Activated T-cell treated with anti-CD3 and anti-CD28 coated beads for 1 hour (primary cell): ENCODE data around the gene RGMB.

ENCODE experiments used
- DNase-seq: peaks from one replicate; pipeline ENCODE4 v3.0.0-alpha.2; 2020; ENCODE audit warnings: low read depth

Gene RGMB

DNA sequence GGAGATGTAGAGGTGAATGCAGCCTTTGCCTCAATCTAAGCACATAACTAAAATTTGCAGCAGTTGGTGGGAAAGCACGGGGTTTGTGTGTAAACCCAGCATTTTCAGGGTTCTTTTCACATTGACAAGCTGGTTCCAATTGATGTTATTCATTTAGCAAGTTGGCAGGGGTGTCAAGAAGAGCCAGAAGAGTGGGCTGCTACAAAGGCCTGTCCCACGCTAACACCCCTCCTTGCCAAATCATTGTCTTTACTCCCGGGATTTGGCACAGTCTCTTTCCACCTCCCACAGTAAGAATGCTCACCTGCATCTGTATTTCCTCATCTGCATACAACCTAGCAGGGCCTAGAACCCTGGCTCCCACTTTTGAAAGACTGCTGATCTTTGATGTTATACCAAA, 11.8 kb downstream of the RGMB start:
- no peak for DNase-seq

DNA sequence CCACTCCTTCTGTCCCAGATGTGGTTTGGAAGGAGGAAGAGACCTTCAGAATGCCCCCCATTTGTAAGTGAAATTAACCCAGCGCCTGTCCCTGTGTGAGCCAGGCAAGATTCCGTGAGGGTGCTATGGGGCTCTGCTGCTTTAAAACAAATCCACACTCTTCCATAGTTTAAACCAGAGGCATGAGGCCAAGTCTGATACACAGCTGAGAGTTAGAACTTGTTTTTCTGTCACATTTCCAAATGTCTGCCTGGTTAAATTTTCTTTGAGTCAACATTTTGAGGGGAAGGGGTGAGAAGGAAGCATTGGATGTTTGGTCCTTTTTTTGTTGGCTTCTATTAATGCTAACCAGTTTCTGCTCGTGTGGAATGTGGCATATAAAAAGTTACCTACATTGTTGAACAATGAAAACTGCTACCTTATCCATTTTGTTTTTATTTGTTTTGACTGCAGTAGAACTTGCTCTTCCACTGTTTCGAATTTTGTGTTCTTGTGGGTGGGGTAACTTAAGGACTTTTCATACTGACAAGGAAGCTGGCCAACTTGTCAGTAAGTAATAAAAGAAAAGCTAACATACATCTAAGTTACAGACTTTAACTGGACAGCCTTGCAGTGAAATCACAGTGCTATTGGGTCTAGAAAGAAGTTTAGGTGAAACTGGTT, 12.9 kb downstream of the RGMB start:
- no peak for DNase-seq

DNA sequence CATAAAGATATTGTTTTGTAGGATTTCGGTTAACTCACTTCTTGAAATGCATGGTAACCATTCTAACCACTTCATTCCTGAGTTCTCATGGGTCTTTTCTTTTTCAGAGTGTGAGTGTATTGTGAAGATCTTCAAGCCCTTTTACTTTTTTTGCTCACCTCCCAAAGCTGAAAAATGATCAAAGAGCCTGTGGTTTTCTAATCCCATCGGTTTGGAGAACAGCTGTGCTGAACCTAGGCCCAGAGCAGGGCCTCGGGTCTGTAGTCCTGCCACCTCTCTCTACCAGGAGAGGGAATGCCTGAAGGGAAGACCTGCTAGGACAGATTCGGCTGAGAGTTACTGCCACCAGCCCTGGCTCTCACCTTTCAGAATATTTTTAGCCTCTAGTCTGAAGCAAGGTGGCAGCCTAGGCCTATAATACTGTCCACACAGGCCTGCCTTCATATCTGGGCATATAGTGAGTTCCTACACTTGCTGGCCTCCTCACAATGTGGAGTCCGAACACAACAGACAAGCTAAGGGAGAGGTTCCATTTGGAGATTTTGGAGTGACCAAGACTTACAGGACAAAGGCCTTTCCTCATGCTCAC, 13.8 kb downstream of the RGMB start:
- no peak for DNase-seq

DNA sequence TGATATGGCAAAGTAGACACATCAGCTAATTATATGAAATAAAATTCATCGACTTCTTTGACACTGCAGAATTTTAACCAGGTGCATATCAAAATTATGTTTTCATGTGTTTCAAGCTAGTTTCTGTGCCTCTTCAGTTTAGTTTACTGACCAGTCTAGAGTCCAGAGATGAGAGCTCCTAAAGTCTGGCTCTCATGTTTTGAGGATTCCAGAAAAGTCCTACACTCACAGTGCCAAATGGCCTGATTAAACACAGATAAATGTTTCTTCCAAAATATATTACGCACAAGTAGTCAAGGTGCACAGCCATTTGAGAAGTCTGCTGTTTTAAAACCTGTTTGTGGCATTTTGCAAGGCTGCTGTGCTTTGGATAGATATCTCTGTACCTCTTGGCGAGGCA, 15.6 kb downstream of the RGMB start:
- no peak for DNase-seq

DNA sequence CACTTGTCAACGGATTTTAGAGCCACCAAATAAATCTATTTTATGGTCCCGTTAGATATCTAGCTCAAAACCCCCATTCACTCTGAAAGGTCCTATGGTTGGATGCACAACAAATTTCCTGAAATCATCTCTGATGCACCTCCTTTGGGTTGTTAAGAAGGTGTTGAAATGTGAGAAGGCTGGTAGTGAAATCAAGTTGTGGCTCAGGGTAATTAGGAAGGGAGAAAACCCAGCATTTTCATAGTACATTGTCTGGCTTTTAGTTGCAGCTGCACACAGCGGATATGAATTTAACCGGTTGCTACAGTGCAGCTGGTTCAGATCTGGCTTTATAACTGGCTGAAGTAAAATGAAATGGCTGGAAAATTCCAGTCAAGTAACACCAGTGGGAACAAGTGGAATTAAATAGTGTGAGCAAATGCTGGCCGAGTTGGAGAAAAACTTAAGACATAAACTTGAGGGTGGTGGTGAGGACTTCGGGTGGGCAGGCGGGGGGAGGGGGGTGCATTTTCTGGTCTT, 17.6 kb downstream of the RGMB start:
- no peak for DNase-seq

DNA sequence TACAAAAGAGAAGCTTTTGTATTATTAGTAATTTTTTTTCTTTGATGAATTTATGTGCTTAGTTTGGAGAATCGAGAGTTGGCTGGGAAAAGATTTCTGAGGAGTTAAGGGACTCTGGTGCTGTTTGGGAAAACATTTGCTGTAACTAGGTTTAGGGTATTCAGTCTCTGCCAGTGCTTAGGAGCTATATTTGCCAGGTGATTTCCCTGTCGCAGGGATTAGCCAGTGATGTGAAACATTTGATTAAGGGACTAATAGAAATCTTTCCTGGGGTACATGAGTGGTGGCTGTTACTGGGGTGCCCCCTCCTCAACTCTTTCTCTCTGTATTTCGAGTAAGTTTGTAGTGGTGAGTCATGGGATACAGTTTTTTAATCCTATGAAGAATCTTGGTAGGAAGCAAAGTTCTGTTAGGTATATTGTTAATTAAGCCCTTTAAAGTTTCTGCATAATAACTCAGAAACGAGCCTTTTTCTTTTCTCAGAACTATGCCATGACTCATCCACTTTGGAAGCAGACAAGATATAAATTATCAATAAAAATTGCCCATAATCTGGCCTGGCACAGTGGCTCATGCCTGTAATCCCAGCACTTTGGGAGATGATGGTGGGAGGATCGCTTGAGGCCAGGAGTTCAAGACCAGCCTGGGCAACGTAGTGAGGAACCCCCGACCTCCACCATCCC, 18.6 kb downstream of the RGMB start:
- DNase-seq: no peak

DNA sequence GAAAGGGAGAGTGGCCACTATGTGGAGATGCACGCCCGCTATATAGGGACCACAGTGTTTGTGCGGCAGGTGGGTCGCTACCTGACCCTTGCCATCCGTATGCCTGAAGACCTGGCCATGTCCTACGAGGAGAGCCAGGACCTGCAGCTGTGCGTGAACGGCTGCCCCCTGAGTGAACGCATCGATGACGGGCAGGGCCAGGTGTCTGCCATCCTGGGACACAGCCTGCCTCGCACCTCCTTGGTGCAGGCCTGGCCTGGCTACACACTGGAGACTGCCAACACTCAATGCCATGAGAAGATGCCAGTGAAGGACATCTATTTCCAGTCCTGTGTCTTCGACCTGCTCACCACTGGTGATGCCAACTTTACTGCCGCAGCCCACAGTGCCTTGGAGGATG, 19.8 kb downstream of the RGMB start:
- no peak for DNase-seq

DNA sequence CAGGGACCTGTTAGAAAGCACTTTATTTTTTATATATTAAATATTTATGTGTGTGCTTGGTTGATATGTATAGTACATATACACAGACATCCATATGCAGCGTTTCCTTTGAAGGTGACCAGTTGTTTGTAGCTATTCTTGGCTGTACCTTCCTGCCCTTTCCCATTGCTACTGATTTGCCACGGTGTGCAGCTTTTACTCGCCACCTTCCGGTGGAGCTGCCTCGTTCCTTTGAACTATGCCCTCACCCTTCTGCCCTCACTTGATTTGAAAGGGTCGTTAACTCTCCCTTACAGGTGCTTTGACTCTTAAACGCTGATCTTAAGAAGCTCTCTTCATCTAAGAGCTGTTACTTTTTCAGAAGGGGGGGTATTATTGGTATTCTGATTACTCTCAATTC, 20.5 kb downstream of the RGMB start:
- no peak for DNase-seq

DNA sequence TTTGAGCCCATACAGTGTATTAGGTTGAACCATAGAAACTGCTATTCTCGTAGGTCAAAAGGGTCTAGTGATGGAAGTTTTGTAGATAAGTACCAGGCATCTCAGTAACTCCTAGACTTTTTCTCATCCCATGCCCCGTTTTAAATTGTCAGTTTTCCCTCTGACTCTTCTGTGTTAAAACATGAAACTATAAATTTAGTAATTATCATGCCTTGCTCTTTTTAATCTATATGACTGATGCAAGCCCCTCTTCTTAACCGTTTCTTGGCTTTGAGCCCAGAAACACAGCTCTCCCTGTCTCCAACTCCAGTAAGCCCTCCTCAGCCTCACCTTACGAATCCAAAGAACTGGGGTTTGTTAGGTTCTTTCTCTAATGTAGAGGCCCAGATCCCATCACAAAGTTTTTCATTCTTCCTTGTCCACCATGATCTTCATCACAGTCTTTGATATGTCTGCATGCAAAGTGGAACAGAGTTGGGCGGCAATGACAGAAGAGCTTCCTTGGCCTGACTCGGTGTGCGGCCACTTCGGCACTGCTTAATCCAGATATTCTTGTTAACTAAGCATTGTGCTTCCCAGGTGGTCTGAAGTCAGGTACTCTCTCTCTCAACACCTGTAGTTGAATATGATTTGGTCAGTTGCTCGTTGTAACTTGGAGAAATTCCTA, 21.1 kb downstream of the RGMB start:
- no peak for DNase-seq

DNA sequence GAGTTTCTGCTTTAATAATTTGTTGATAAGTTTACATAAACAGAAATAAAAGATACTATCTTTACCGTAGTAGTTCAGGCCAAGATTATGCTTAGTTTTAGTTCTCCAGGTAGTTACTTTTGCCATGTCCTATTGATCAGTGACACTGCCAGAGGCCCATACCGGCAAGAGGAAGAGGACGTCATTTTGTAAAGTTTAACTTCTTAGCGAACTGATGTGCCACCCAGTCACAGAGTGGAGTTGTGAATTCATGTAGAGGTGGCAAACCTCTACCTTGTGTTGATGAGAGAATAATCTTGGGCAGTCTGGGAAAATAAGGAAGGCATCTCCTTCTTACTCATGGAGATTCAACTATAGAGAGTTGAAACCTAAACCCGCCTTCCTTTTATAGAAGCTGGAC, 21.8 kb downstream of the RGMB start:
- no peak for DNase-seq

DNA sequence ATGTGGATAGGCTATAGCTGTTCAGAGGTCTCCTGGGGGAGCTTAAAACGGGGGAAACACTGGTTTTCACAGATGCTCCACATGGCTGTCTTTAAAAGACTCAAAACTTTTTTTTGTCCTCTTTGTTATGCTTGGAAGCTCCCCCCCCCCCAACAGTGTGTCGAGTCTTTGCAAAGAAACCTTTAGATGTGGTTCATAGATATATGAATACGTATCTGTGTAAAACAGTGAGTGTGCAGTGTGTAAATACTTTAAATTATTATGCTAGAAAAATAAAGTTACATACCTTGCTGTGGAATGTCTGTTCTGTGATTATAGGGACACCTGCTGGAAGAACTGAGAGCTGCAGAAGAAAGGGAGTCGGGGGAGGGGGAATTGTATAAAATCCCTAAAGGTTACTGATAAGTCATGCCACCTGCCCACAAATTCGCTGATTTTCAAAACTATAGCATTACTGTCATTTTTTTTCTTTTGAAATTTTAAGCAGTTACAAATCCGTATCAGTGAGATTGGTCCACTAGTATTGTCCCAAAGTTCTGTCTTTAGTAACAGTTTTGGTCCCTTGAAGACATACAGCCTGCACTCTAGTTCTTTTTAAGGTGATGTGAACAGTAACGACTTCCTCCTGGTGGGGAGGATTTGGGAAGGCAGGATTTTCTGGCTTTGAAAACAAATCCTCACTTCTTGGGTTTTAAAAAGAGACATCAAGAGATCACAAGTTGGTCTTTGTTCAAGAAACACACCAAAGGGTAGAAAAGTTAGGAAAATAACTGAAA, 22.9 kb downstream of the RGMB start:
- peak; percentile 32 for DNase-seq

DNA sequence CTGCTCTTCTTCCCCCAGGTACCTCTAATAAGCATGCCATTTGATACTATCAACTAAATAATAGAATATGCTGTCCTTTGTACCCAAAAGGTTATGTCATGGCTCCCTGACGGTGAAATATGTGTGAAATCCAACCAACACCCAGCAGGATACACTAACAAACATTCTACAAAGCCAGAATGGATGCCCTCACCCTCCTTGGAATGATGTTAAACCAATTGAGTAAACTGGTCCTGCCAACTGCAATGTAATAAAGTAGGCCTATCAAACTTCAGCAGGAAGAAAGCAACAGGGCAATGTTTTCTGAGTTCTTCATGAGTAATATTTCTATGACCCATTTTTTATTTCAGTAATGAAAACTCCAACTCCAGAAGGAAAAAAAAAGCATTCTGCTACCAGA, 24.9 kb downstream of the RGMB start:
- no peak for DNase-seq

DNA sequence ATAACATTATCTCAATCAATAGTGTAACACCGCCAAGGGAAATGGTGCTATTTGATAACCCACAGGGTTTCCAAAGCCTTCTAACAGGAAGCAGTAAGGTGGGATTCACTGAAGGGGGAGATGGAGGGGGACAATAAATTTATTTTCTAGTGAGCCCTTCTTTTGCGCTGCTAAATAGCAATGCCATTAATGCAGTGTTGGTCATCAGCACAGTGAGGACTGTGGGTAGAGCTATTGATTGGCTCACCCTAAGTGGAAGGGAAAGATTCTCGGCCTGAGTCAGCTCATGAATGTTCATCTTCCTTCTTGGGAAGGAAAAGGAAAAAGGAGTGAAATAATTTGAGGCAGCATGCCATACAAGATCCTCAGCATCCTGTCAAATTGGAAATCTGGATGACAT, 25.4 kb downstream of the RGMB start:
- DNase-seq: no peak

DNA sequence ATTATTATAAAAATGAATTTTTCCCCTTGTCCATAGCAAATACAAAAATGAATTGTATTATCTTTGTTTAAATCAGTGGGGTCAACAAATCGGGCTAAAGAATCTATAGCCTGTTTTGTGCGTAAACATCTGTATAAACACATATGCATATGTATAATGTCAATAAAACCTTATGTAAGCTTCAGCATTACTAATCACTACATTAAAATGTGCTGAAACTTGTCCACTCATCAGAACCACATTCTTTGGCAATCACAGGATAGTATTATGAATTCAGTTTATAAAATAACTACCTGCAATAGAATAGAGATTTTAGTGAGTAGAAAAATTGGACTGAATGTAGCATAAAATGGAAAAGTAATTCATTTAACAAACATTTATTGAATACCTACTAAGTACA, 30.6 kb downstream of the RGMB start:
- no peak for DNase-seq

DNA sequence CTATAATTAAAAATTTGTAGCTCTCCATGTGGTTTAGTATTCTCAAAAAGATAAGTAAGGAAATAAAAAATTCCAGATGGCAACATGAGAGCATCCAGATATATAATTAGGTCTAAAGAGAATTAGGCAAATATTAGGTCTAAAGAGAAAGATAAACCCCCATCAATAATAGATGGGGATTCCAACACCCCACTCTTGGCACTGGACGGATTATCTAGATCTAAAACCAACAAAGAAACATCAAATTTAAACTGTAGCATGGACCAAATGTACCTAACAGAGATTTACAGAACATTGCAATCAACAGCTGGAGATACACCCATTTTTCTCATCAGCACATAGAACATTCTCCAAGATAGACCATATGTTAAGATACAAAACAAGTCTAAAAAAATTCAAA, 31.6 kb downstream of the RGMB start:
- no peak for DNase-seq

DNA sequence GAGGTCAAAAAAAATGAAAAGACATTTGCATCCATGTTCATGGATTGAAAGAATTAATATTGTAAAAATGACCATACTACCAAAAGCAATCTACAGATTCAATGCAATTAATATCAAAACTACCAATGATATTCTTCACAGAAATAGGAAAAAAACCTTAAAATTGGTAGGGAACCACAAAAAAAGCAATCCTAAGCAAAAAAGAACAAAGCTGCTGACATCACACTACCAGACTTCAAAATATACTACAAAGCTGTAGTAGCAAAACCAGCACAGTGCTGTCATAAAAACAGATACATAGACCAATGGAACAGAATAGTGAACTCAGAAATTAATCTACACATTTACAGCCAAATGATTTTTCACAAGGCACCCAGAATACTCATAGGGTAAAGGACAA, 34.3 kb downstream of the RGMB start:
- DNase-seq: no peak

DNA sequence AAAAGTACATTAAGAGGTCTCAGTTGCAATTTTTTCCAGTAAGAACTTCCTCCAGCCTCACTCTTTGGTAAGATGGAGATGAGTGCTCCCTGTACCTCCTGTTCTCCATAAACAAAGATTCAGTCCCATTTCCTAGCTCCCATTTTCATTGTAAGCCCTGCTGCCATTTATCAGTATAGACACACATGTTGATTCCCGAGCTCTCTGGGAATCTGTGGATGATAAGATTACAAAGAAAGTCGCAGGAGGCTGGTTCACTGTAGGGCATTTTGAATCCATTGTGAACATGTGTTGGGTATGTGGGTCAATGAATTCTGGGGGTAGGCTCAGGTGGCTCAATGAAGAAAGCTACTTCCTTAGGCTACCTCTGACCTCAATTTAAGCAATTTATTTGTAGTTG, 36.7 kb downstream of the RGMB start:
- DNase-seq: no peak

DNA sequence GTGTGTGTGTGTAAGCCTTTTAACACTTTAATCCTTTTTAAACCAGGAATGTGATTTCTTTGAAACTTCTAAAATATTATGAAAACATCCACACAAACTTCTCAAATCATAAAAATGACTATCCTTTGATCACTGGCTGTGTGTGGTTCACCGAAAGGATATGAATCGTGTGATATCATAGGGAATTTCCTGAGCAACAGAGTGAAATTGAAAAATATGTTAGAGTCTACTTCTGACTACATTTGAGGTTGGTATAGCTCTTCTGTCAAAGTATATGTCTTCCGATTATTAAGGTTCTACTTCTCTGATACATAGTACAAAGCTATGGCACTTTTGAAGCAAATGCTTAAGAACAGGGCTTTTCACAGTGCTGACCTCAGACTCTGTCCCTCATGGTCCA, 40.3 kb downstream of the RGMB start:
- no peak for DNase-seq

DNA sequence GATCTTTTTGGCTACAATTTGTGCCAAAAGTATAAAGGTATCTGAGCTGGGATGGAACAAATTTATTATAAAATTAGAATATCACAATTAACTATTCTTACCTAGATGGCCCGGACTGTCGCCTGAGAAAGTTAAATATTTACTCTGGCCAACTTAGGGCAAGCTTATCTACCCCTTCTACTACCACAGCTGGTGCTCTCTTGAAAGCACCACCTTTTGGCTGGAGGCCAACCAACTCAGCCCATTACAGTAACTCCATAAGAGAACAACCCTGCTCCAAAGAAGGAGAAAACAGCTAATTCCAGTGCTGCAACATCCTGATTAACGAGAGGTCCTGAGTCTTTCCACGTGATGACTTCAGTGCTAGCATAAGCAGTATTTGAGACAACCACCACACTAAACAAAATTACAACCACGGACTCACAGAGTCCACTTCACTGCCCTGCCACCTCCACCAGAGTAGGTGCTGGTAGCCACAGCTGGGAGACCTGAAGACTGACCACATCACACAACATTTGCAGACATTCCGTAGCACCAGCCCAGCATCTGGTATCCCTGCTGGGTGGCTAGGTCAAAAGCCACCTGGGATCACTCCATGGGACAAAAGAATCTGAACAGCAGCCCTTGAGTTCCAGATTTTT, 43.2 kb downstream of the RGMB start:
- no peak for DNase-seq

DNA sequence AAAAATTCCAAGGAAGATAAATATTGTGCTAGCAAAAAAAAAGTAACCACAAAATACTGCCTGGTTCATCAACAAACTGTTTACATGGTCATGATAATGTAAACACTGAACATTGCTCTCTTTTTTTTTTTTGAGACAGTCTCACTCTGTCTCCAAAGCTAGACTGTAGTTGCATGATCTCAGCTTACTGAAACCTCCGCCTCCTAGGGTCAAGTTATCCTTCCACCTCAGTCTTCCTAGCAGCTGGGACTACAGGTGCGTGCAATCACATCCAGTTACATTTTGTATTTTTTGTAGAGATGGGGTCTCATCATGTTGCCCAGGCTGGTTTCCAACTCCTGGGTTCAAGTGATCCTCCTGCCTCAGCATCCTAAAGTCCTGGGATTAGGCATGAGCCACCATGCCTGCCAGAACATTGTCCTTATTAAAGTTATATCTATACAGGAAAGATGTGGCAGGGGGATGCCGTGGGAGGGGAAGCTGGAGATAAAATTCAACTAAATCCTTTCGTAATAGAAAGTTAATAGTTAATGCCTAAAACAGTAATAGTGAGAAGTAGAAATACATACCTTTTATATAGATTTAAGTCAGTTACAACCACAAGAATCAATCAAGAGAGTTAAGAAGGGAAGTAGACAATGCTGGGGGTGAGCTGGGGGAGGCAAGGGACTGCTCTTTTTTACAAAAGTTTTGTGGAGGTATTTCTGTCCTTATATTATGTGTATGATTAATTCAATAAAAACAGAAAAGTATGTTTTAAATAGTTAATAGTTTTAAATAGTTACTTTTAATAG, 52.3 kb downstream of the RGMB start:
- DNase-seq: no peak

DNA sequence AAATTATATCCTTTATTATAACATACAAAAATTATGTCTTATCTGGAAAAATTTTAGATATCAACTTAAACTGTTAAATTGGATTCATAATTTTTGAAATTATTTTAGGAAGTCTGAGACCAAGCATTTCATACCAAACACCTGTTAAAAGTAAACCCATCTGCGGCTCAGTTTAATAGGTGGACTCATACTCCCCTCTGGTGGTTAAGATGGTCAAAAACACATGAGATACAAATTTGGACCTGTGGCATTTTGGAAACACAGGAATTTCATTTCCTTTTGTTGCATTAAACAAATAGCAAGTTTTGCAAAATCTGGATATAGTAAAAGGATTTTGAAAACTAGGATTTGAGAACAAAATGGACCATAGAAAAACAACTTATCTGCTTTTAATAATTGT, 53.7 kb downstream of the RGMB start:
- no peak for DNase-seq
